ENCODE measurements around the gene DCHS1.

DNA sequence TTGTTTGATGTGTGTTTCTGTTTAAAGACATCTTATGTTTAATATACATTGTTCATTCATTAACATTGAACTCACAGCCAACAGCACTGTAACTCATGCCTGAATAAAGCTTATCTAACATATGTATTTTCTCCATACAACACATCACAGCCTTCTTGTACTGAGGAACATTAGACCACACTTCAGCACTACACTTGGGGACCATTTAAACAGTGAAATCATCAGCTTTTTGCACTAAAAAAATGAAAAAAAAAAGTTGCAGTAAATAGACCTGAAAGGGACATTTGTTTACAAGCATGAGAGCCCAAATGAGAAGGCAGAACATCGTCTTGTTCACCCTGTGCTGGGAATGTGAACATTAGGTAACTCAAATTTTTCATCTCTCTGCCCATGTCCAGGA, 21.1 kb downstream of the DCHS1 start:
- TF ChIP-seq, protein P1, sequence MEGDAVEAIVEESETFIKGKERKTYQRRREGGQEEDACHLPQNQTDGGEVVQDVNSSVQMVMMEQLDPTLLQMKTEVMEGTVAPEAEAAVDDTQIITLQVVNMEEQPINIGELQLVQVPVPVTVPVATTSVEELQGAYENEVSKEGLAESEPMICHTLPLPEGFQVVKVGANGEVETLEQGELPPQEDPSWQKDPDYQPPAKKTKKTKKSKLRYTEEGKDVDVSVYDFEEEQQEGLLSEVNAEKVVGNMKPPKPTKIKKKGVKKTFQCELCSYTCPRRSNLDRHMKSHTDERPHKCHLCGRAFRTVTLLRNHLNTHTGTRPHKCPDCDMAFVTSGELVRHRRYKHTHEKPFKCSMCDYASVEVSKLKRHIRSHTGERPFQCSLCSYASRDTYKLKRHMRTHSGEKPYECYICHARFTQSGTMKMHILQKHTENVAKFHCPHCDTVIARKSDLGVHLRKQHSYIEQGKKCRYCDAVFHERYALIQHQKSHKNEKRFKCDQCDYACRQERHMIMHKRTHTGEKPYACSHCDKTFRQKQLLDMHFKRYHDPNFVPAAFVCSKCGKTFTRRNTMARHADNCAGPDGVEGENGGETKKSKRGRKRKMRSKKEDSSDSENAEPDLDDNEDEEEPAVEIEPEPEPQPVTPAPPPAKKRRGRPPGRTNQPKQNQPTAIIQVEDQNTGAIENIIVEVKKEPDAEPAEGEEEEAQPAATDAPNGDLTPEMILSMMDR (IDR thresholded peaks at IDR 0.05; ENCODE audit: poor library complexity), result no peak
- TF ChIP-seq EZH2 (IDR thresholded peaks at IDR 0.05; ENCODE audit: borderline replicate concordance), result no peak

All from hepatocyte (in vitro differentiated cells).